H9 (cell line): ENCODE measurements around the gene LRIT3. TPM values are rescaled to one million over a fixed set of nuclear protein-coding genes. Genes with fewer than 3 reads are reported as not detected.

ENCODE experiments used
- DNase-seq: peaks from one replicate; pipeline ENCODE4 v3.0.0-alpha.2; 2017
- H2AFZ ChIP-seq: one replicate; pipeline ENCODE4 v1.6.1; 2013; ENCODE audit warnings: mild to moderate bottlenecking, low read length, control low read depth, moderate library complexity
- H2AK5ac ChIP-seq: 2 replicates; pipeline ENCODE4 v1.6.1; 2013; ENCODE audit warnings: low read length, control low read depth, mixed read lengths; ENCODE audit not compliant: insufficient read length
- H2BK120ac ChIP-seq: one replicate; pipeline ENCODE4 v1.6.1; 2013; ENCODE audit warnings: low read depth, mild to moderate bottlenecking, low read length, control low read depth, inconsistent platforms; ENCODE audit not compliant: poor library complexity, severe bottlenecking
- H2BK12ac ChIP-seq: 2 replicates; pipeline ENCODE4 v1.6.1; 2013; ENCODE audit warnings: low read length, control low read depth, mixed read lengths, low read depth; ENCODE audit not compliant: insufficient read length
- H2BK15ac ChIP-seq: 2 replicates; pipeline ENCODE4 v1.6.1; 2013; ENCODE audit warnings: low read depth, low read length, control low read depth
- H2BK20ac ChIP-seq: one replicate; pipeline ENCODE4 v1.6.1; 2013; ENCODE audit warnings: low read depth, mild to moderate bottlenecking, low read length, control low read depth, inconsistent platforms; ENCODE audit not compliant: poor library complexity, severe bottlenecking
- H2BK5ac ChIP-seq: 2 replicates; pipeline ENCODE4 v1.6.1; 2013; ENCODE audit warnings: low read length, control low read depth, mixed read lengths; ENCODE audit not compliant: insufficient read length
- H3K14ac ChIP-seq: 2 replicates; pipeline ENCODE4 v1.6.1; 2013; ENCODE audit warnings: low read length, control low read depth; ENCODE audit not compliant: insufficient read depth
- H3K18ac ChIP-seq: 2 replicates; pipeline ENCODE4 v1.6.1; 2013; ENCODE audit warnings: low read depth, mild to moderate bottlenecking, mixed read lengths, low read length, control low read depth; ENCODE audit not compliant: insufficient read length
- H3K23ac ChIP-seq: 2 replicates; pipeline ENCODE4 v1.6.1; 2013; ENCODE audit warnings: low read length, control low read depth, mixed read lengths, low read depth; ENCODE audit not compliant: insufficient read length
- H3K23me2 ChIP-seq: 2 replicates; pipeline ENCODE4 v1.6.1; 2013; ENCODE audit warnings: low read depth, mild to moderate bottlenecking, mixed read lengths, low read length, control low read depth; ENCODE audit not compliant: insufficient read length, poor library complexity, severe bottlenecking
- H3K27ac ChIP-seq: 2 replicates; pipeline ENCODE4 v1.5.1; 2013; ENCODE audit warnings: low read length, control low read depth, mixed read lengths, low read depth; ENCODE audit not compliant: insufficient read length
- H3K27me3 ChIP-seq: 2 replicates; pipeline ENCODE4 v1.6.1; 2013; ENCODE audit warnings: low read length, control low read depth, inconsistent platforms; ENCODE audit not compliant: insufficient read depth
- H3K4ac ChIP-seq: 2 replicates; pipeline ENCODE4 v1.6.1; 2013; ENCODE audit warnings: low read depth, mild to moderate bottlenecking, control low read depth, inconsistent platforms, low read length, moderate library complexity
- H3K4me1 ChIP-seq: 2 replicates; pipeline ENCODE4 v1.6.1; 2013; ENCODE audit warnings: low read length, control low read depth, inconsistent platforms; ENCODE audit not compliant: insufficient read depth
- H3K4me2 ChIP-seq: 2 replicates; pipeline ENCODE4 v1.6.1; 2013; ENCODE audit warnings: low read length, control low read depth, mixed read lengths; ENCODE audit not compliant: insufficient read length, insufficient read depth
- H3K56ac ChIP-seq: 2 replicates; pipeline ENCODE4 v1.6.1; 2013; ENCODE audit warnings: low read depth, mild to moderate bottlenecking, mixed read lengths, low read length, control low read depth; ENCODE audit not compliant: insufficient read length
- H3K79me1 ChIP-seq: 2 replicates; pipeline ENCODE4 v1.6.1; 2013; ENCODE audit warnings: low read depth, mild to moderate bottlenecking, moderate library complexity, low read length, control low read depth, inconsistent platforms; ENCODE audit not compliant: insufficient read depth, poor library complexity, severe bottlenecking
- H3K79me2 ChIP-seq: 2 replicates; pipeline ENCODE4 v1.6.1; 2013; ENCODE audit warnings: low read length, control low read depth, inconsistent platforms; ENCODE audit not compliant: insufficient read depth
- H3K9ac ChIP-seq: 2 replicates; pipeline ENCODE4 v1.6.1; 2013; ENCODE audit warnings: low read length, control low read depth, mixed read lengths; ENCODE audit not compliant: insufficient read length; ENCODE audit errors: extremely low read depth
- H3K9me3 ChIP-seq: one replicate; pipeline ENCODE4 v1.6.1; 2013; ENCODE audit warnings: low read depth, low read length, inconsistent platforms; ENCODE audit not compliant: control insufficient read depth
- H3T11ph ChIP-seq: one replicate; pipeline ENCODE4 v1.6.1; 2013; ENCODE audit warnings: mild to moderate bottlenecking, low read length, control low read depth, inconsistent platforms
- H4K20me1 ChIP-seq: one replicate; pipeline ENCODE4 v1.6.1; 2013; ENCODE audit not compliant: control insufficient read depth, insufficient read length, insufficient read depth
- H4K5ac ChIP-seq: 2 replicates; pipeline ENCODE4 v1.6.1; 2013; ENCODE audit warnings: low read depth, mild to moderate bottlenecking, mixed read lengths, low read length, control low read depth; ENCODE audit not compliant: insufficient read length
- H4K8ac ChIP-seq: replicated peaks from 2 replicates; pipeline ENCODE4 v1.6.1; 2013; ENCODE audit warnings: low read length, control low read depth, mixed read lengths, low read depth; ENCODE audit not compliant: insufficient read length
- H4K91ac ChIP-seq: 2 replicates; pipeline ENCODE4 v1.6.1; 2013; ENCODE audit warnings: low read depth, mild to moderate bottlenecking, moderate library complexity, mixed read lengths, low read length, control low read depth; ENCODE audit not compliant: insufficient read length
- H3K27ac Mint-ChIP-seq, 3 experiments: 2 replicates in 2 of 3; 3 replicates in 1 of 3; pipeline ENCODE4 v1.8.0; 2020 to 2021; ENCODE audit warnings: mixed read lengths in 3 of 3, mild to moderate bottlenecking in 1 of 3, moderate library complexity in 1 of 3
- H3K27me3 Mint-ChIP-seq: 2 replicates; pipeline ENCODE4 v1.8.0; 2021; ENCODE audit warnings: low read depth, mild to moderate bottlenecking, moderate library complexity, mixed read lengths
- H3K36me3 Mint-ChIP-seq, 3 experiments: 2 replicates in 2 of 3; 3 replicates in 1 of 3; pipeline ENCODE4 v1.8.0; 2020 to 2021; ENCODE audit warnings: low read depth in 3 of 3, mixed read lengths in 3 of 3; ENCODE audit not compliant: insufficient read depth in 1 of 3
- H3K4me1 Mint-ChIP-seq, 2 experiments: 2 replicates each; pipeline ENCODE4 v1.8.0; 2020; ENCODE audit warnings: mixed read lengths in 2 of 2
- H3K4me3 Mint-ChIP-seq, 2 experiments: 2 replicates in 1 of 2; 3 replicates in 1 of 2; pipeline ENCODE4 v1.8.0; 2020 to 2021; ENCODE audit warnings: mild to moderate bottlenecking in 2 of 2, mixed read lengths in 2 of 2, moderate library complexity in 1 of 2
- H3K9me3 Mint-ChIP-seq, 2 experiments: 2 replicates in 1 of 2; 3 replicates in 1 of 2; pipeline ENCODE4 v1.8.0; 2020; ENCODE audit warnings: mild to moderate bottlenecking in 2 of 2, mixed read lengths in 2 of 2, moderate library complexity in 1 of 2
- CTCF ChIP-seq: fragments of 200-600 bp; sonication (generic); conservative IDR thresholded peaks from 3 replicates; pipeline ENCODE4 v1.8.0; 2021; ENCODE audit warnings: antibody characterized with exemption, mild to moderate bottlenecking
- WGBS: extraction: QIAGEN DNeasy Blood & Tissue Kit; methylation state at CpG from one replicate; pipeline ENCODE4 v1.1.7; 2013; ENCODE audit warnings: missing lambda C conversion rate, low lambda C conversion rate, mixed read lengths; ENCODE audit not compliant: insufficient read length; ENCODE audit errors: extremely low coverage; 5-methylcytosine and 5-hydroxymethylcytosine counted together
- total RNA-seq: library from RNA; stranded (reverse); gene quantifications from 2 replicates; pipeline ENCODE4 v1.2.1, GENCODE V29; 2021

The LRIT3 gene
- total RNA-seq, 1 experiment from 2014 or later: 0.07 TPM

GRCh38 chr4:109879081-109879480 is 31.2 kb downstream of the LRIT3 start:
- Mint-ChIP-seq H3K9me3 (peaks cover 0 to 3% of the 10 kb centered on the region in 2 experiments; a peak in 2 of 5 replicates), H3K27me3 (no peaks in the 10 kb centered on the region), H3K27ac (no peak overlapping the region), H3K36me3 (peaks cover 0 to 5% (median 0%) of the 10 kb centered on the region in 3 experiments; a peak in 2 of 7 replicates), H3K4me1 (no peaks in the 10 kb centered on the region), H3K4me3 (no peak overlapping the region)
- Histone ChIP-seq H2BK120ac (no peak overlapping the region), H3K23ac (no peak overlapping the region), H3K56ac (no peak overlapping the region), H2AK5ac (no peak overlapping the region), H3K27ac (no peak overlapping the region), H3K79me2 (no peaks in the 10 kb centered on the region), H3K79me1 (no peaks in the 10 kb centered on the region), H3K4me1 (no peaks in the 10 kb centered on the region), H3K9me3 (no peaks in the 10 kb centered on the region), H3T11ph (no peak overlapping the region), H3K14ac (no peak overlapping the region), H4K20me1 (no peaks in the 10 kb centered on the region), H3K18ac (no peak overlapping the region), H2BK5ac (no peak overlapping the region), H3K4ac (no peak overlapping the region), H2AFZ (no peak overlapping the region), H3K9ac (no peak overlapping the region), H3K27me3 (no peaks in the 10 kb centered on the region), H4K5ac (no peak overlapping the region), H3K23me2 (peaks cover 3% of the 10 kb centered on the region), H2BK15ac (no peak overlapping the region), H4K8ac (no peak overlapping the region), H2BK20ac (no peak overlapping the region), H2BK12ac (no peak overlapping the region), H3K4me2 (no peak overlapping the region), H4K91ac (no peak overlapping the region)
- no peak for TF ChIP-seq CTCF
- DNase-seq: no peak
- WGBS: no CpG with 5 or more reads among the region's 12 CpGs
